CD4-positive, alpha-beta memory T cell (primary cell): ENCODE data around the gene GPC6. TPM values are rescaled to one million over a fixed set of nuclear protein-coding genes. Genes with fewer than 3 reads are reported as not detected.

Experiments used
- CTCF ChIA-PET: fragments of 350-600 bp; sonication (Branson Sonifier 250); formaldehyde crosslinking; loops from one replicate; lab custom pipeline; 2021; ENCODE audit warnings: inconsistent platforms; ENCODE audit not compliant: partially characterized antibody; lab: Charles Lee
- POLR2A ChIA-PET: fragments of 350-600 bp; sonication (Branson Sonifier 250); formaldehyde crosslinking; loops from one replicate; lab custom pipeline; 2021; ENCODE audit not compliant: partially characterized antibody; lab: Charles Lee
- DNase-seq, 5 donors: peaks; one replicate each; pipeline versions ENCODE4 v3.0.0 to v3.0.0-alpha.2; 2020 to 2022; ENCODE audit warnings: mixed read lengths in 1 of 5
- H3K27ac ChIP-seq: one replicate; pipeline ENCODE4 v1.7.0; 2013; ENCODE audit warnings: low read depth, low read length
- H3K27me3 ChIP-seq: 2 replicates; pipeline ENCODE4 v1.7.0; 2013; ENCODE audit warnings: mild to moderate bottlenecking, low read length, moderate library complexity; ENCODE audit not compliant: insufficient read depth
- H3K36me3 ChIP-seq: 2 replicates; pipeline ENCODE4 v1.7.0; 2013; ENCODE audit warnings: mild to moderate bottlenecking, low read length, moderate library complexity; ENCODE audit not compliant: insufficient read depth
- H3K4me1 ChIP-seq: 2 replicates; pipeline ENCODE4 v1.7.0; 2013; ENCODE audit warnings: mild to moderate bottlenecking, low read length, moderate library complexity; ENCODE audit not compliant: insufficient read depth
- H3K4me3 ChIP-seq, 2 donors: one replicate each; pipeline ENCODE4 v1.7.0; 2013; ENCODE audit warnings: low read length in 2 of 2, mild to moderate bottlenecking in 1 of 2
- H3K9me3 ChIP-seq, 2 donors: one replicate each; pipeline ENCODE4 v1.7.0; 2013; ENCODE audit warnings: low read length in 2 of 2, control low read depth in 1 of 2; ENCODE audit not compliant: control insufficient read depth in 1 of 2
- H3K27ac Mint-ChIP-seq, 7 donors: one replicate each; pipeline ENCODE4 v1.8.0; 2020 to 2021; ENCODE audit warnings: mixed read lengths in 7 of 7, mild to moderate bottlenecking in 6 of 7, inconsistent platforms in 3 of 7, moderate library complexity in 3 of 7
- H3K27me3 Mint-ChIP-seq, 2 donors: one replicate each; pipeline ENCODE4 v1.8.0; 2020 to 2021; ENCODE audit warnings: mixed read lengths in 2 of 2
- H3K36me3 Mint-ChIP-seq, 2 donors: one replicate each; pipeline ENCODE4 v1.8.0; 2020 to 2021; ENCODE audit warnings: mixed read lengths in 2 of 2, inconsistent platforms in 1 of 2, mild to moderate bottlenecking in 1 of 2
- H3K4me1 Mint-ChIP-seq, 4 donors: one replicate each; pipeline ENCODE4 v1.8.0; 2020 to 2021; ENCODE audit warnings: mixed read lengths in 4 of 4, mild to moderate bottlenecking in 1 of 4
- H3K4me3 Mint-ChIP-seq, 8 donors: one replicate each; pipeline ENCODE4 v1.8.0; 2020 to 2021; ENCODE audit warnings: mixed read lengths in 8 of 8, mild to moderate bottlenecking in 7 of 8, moderate library complexity in 6 of 8, inconsistent platforms in 3 of 8
- H3K9me3 Mint-ChIP-seq, 8 donors: one replicate each; pipeline ENCODE4 v1.8.0; 2020 to 2021; ENCODE audit warnings: mixed read lengths in 8 of 8, mild to moderate bottlenecking in 5 of 8, inconsistent platforms in 3 of 8, moderate library complexity in 1 of 8
- intact Hi-C: fragments of 100-400 bp; cut with micrococcal nuclease; formaldehyde crosslinking; loops from one replicate; pipeline ENCODE4 v1.15.1; 2023
- polyA plus RNA-seq, 2 donors: library from polyadenylated mRNA; unstranded; fragments of 300-500 nt; fragmentation: Illumina TruSeq; gene quantifications; one replicate each; pipeline ENCODE4 v1.2.3, GENCODE V29; 2021
- total RNA-seq, 2 experiments: library from RNA; stranded (reverse); gene quantifications; one replicate each; pipeline ENCODE4 v1.2.3, GENCODE V29; 2021

The GPC6 gene
- total and polyA plus RNA-seq, 4 experiments from 2014 or later = not detected

GRCh38 chr13:93640452-93640851, 413.8 kb downstream of the GPC6 start:
- Histone ChIP-seq H3K4me3 (no peak overlapping the region), H3K9me3 (no peaks in the 10 kb centered on the region), H3K27me3 (no peaks in the 10 kb centered on the region), H3K27ac (no peak overlapping the region), H3K4me1 (no peaks in the 10 kb centered on the region), H3K36me3 (no peaks in the 10 kb centered on the region)
- POLR2A ChIA-PET = no interaction called here
- Mint-ChIP-seq H3K27me3 (no peaks in the 10 kb centered on the region), H3K4me3 (no peak overlapping the region), H3K4me1 (no peaks in the 10 kb centered on the region), H3K27ac (no peak overlapping the region), H3K36me3 (no peaks in the 10 kb centered on the region), H3K9me3 (no peaks in the 10 kb centered on the region)
- intact Hi-C loops = no loop called here
- no peak for DNase-seq
- CTCF ChIA-PET = no interaction called here

GRCh38 chr13:93646245-93646644, 419.6 kb downstream of the GPC6 start:
- H3K4me3 ChIP-seq = no peak overlapping the region
- H3K36me3 Mint-ChIP-seq = no peaks in the 10 kb centered on the region
- CTCF ChIA-PET = no interaction called here
- no peaks in the 10 kb centered on the region for H3K27me3 ChIP-seq
- no peak for DNase-seq
- H3K4me1 Mint-ChIP-seq = no peaks in the 10 kb centered on the region
- POLR2A ChIA-PET = no interaction called here
- H3K36me3 ChIP-seq = no peaks in the 10 kb centered on the region
- no peak overlapping the region for H3K27ac ChIP-seq
- intact Hi-C loops = no loop called here
- no peaks in the 10 kb centered on the region for H3K9me3 ChIP-seq
- H3K27ac Mint-ChIP-seq = no peak overlapping the region
- peaks cover 1 to 2% of the 10 kb centered on the region in 2 donors for H3K27me3 Mint-ChIP-seq
- no peak overlapping the region for H3K4me3 Mint-ChIP-seq
- H3K9me3 Mint-ChIP-seq = no peaks in the 10 kb centered on the region
- H3K4me1 ChIP-seq = no peaks in the 10 kb centered on the region

GRCh38 chr13:93649496-93649895, 422.9 kb downstream of the GPC6 start:
- no peak overlapping the region for H3K27ac ChIP-seq
- H3K27me3 Mint-ChIP-seq = peaks cover 1 to 2% of the 10 kb centered on the region in 2 donors
- no peaks in the 10 kb centered on the region for H3K4me1 Mint-ChIP-seq
- no peaks in the 10 kb centered on the region for H3K36me3 ChIP-seq
- no peak overlapping the region for H3K4me3 Mint-ChIP-seq
- intact Hi-C loops = no loop called here
- no peak for DNase-seq
- H3K36me3 Mint-ChIP-seq = no peaks in the 10 kb centered on the region
- H3K4me3 ChIP-seq = no peak overlapping the region
- no peaks in the 10 kb centered on the region for H3K9me3 ChIP-seq
- H3K27ac Mint-ChIP-seq = no peak overlapping the region
- H3K4me1 ChIP-seq = no peaks in the 10 kb centered on the region
- H3K27me3 ChIP-seq = no peaks in the 10 kb centered on the region
- H3K9me3 Mint-ChIP-seq = no peaks in the 10 kb centered on the region
- ChIA-PET POLR2A (no interaction called here), CTCF (no interaction called here)

- CTCF ChIA-PET = no interaction called here
- Histone ChIP-seq H3K36me3 (no peaks in the 10 kb centered on the region), H3K9me3 (no peaks in the 10 kb centered on the region), H3K4me1 (no peaks in the 10 kb centered on the region), H3K27me3 (no peaks in the 10 kb centered on the region), H3K4me3 (no peak overlapping the region), H3K27ac (no peak overlapping the region)
- POLR2A ChIA-PET = no interaction called here
- no peaks in the 10 kb centered on the region for H3K36me3 Mint-ChIP-seq
- H3K4me3 Mint-ChIP-seq = no peak overlapping the region
- intact Hi-C loops = no loop called here
- H3K9me3 Mint-ChIP-seq = peaks cover 0 to 5% (median 0%) of the 10 kb centered on the region in 8 donors
- no peaks in the 10 kb centered on the region for H3K4me1 Mint-ChIP-seq
- no peak for DNase-seq
- no peaks in the 10 kb centered on the region for H3K27me3 Mint-ChIP-seq
- H3K27ac Mint-ChIP-seq = no peak overlapping the region
Measured at GRCh38 chr13:93653776-93654175, 427.2 kb downstream of the GPC6 start.

- no peaks in the 10 kb centered on the region for H3K27me3 ChIP-seq
- H3K9me3 ChIP-seq = no peaks in the 10 kb centered on the region
- H3K4me3 ChIP-seq = no peak overlapping the region
- ChIA-PET CTCF (no interaction called here), POLR2A (no interaction called here)
- Mint-ChIP-seq H3K36me3 (no peaks in the 10 kb centered on the region), H3K27ac (no peak overlapping the region), H3K27me3 (no peaks in the 10 kb centered on the region), H3K9me3 (peaks cover 0 to 5% (median 0%) of the 10 kb centered on the region in 8 donors), H3K4me1 (no peaks in the 10 kb centered on the region), H3K4me3 (no peak overlapping the region)
- intact Hi-C loops = no loop called here
- no peak overlapping the region for H3K27ac ChIP-seq
- H3K36me3 ChIP-seq = no peaks in the 10 kb centered on the region
- DNase-seq = no peak
- H3K4me1 ChIP-seq = no peaks in the 10 kb centered on the region
Measured at GRCh38 chr13:93655154-93655553, 428.5 kb downstream of the GPC6 start.

- CTCF ChIA-PET = no interaction called here
- DNase-seq = no peak
- intact Hi-C loops = no loop called here
- Mint-ChIP-seq H3K27me3 (no peaks in the 10 kb centered on the region), H3K4me3 (no peak overlapping the region), H3K9me3 (peaks cover 0 to 2% (median 0%) of the 10 kb centered on the region in 8 donors), H3K36me3 (no peaks in the 10 kb centered on the region), H3K27ac (no peak overlapping the region), H3K4me1 (no peaks in the 10 kb centered on the region)
- Histone ChIP-seq H3K27me3 (no peaks in the 10 kb centered on the region), H3K9me3 (no peaks in the 10 kb centered on the region), H3K36me3 (no peaks in the 10 kb centered on the region), H3K4me1 (no peaks in the 10 kb centered on the region), H3K27ac (no peak overlapping the region), H3K4me3 (no peak overlapping the region)
- POLR2A ChIA-PET = no interaction called here
Measured at GRCh38 chr13:93660391-93661063, 433.9 kb downstream of the GPC6 start.

GRCh38 chr13:93670866-93671265, 444.3 kb downstream of the GPC6 start:
- no peak overlapping the region for H3K27ac Mint-ChIP-seq
- POLR2A ChIA-PET = no interaction called here
- H3K36me3 Mint-ChIP-seq = no peaks in the 10 kb centered on the region
- no peaks in the 10 kb centered on the region for H3K27me3 Mint-ChIP-seq
- CTCF ChIA-PET = no interaction called here
- Histone ChIP-seq H3K27ac (no peak overlapping the region), H3K27me3 (no peaks in the 10 kb centered on the region), H3K4me3 (no peak overlapping the region), H3K4me1 (no peaks in the 10 kb centered on the region), H3K9me3 (no peaks in the 10 kb centered on the region), H3K36me3 (no peaks in the 10 kb centered on the region)
- intact Hi-C loops = no loop called here
- peaks cover 0 to 2% (median 0%) of the 10 kb centered on the region in 8 donors for H3K9me3 Mint-ChIP-seq
- no peak for DNase-seq
- no peaks in the 10 kb centered on the region for H3K4me1 Mint-ChIP-seq
- no peak overlapping the region for H3K4me3 Mint-ChIP-seq
